Large intestine (tissue), 3 donors: ENCODE measurements around the gene OR10A5. TPM values are rescaled to one million over a fixed set of nuclear protein-coding genes. Genes with fewer than 3 reads are reported as not detected.
"Not testable (repeated sequence)": the region's sequence is repeated elsewhere in the genome, so short reads cannot be mapped to it uniquely, and the experiment has no call there.

Experiments used
- DNase-seq, 2 donors: peaks; one replicate each; pipeline versions ENCODE4 v3.0.0 to v3.0.0-alpha.2; 2013
- H3K27ac ChIP-seq: one replicate; pipeline ENCODE4 v1.5.1; 2013; ENCODE audit warnings: low read length
- H3K27me3 ChIP-seq: 2 replicates; pipeline ENCODE4 v1.6.1; 2013; ENCODE audit warnings: low read length; ENCODE audit not compliant: control insufficient read depth, insufficient read depth
- H3K36me3 ChIP-seq: 2 replicates; pipeline ENCODE4 v1.6.1; 2013; ENCODE audit warnings: low read length; ENCODE audit not compliant: control insufficient read depth, insufficient read depth
- H3K4me1 ChIP-seq: one replicate; pipeline ENCODE4 v1.6.1; 2013; ENCODE audit warnings: low read length; ENCODE audit not compliant: control insufficient read depth, insufficient read depth
- H3K4me3 ChIP-seq: one replicate; pipeline ENCODE4 v1.5.1; 2013; ENCODE audit warnings: low read length
- H3K9me3 ChIP-seq: one replicate; pipeline ENCODE4 v1.6.1; 2013; ENCODE audit warnings: mild to moderate bottlenecking, low read depth, low read length, moderate library complexity; ENCODE audit not compliant: control insufficient read depth
- WGBS: methylation state at CpG from one replicate; pipeline ENCODE4 v1.1.5; 2013; ENCODE audit warnings: low lambda C conversion rate; ENCODE audit not compliant: insufficient coverage; 5-methylcytosine and 5-hydroxymethylcytosine counted together
- polyA plus RNA-seq: library from polyadenylated mRNA; unstranded; fragments of 120-200 nt; gene quantifications from one replicate; pipeline ENCODE4 v1.2.1, GENCODE V29; 2013

Gene OR10A5
- polyA plus RNA-seq, 1 donor: not detected

- Histone ChIP-seq H3K4me3 (no peak overlapping the region), H3K36me3 (no peaks in the 10 kb centered on the region), H3K27ac (no peak overlapping the region), H3K27me3 (no peaks in the 10 kb centered on the region), H3K4me1 (no peaks in the 10 kb centered on the region), H3K9me3 (no peaks in the 10 kb centered on the region)
- DNase-seq: no peak
- WGBS: 100% methylated on average over 1 of the region's 1 CpG
Observed at GRCh38 chr11:6871278-6871677, 25.8 kb downstream of the OR10A5 start.

GRCh38 chr11:6875761-6876160 lies 30.3 kb downstream of the OR10A5 start:
- H3K9me3 ChIP-seq: no peaks in the 10 kb centered on the region
- H3K36me3 ChIP-seq: no peaks in the 10 kb centered on the region
- no peaks in the 10 kb centered on the region for H3K4me1 ChIP-seq
- no peak overlapping the region for H3K27ac ChIP-seq
- DNase-seq: no peak
- no peak overlapping the region for H3K4me3 ChIP-seq
- WGBS: no CpG with 5 or more reads among the region's 2 CpGs
- H3K27me3 ChIP-seq: no peaks in the 10 kb centered on the region

- Histone ChIP-seq H3K27ac (no peak within 1 kb of the TSS), H3K27me3 (no peaks in the 10 kb centered on the region), H3K9me3 (no peaks in the 10 kb centered on the region), H3K4me1 (no peaks in the 10 kb centered on the region), H3K4me3 (no peak within 1 kb of the TSS), H3K36me3 (no peaks in the 10 kb centered on the region)
- no CpG with 5 or more reads among the region's 1 CpG for WGBS
- no peak for DNase-seq
Observed at GRCh38 chr11:6876325-6876724, 30.8 kb downstream of the OR10A5 start, which contains the start of gene OR10A4. TSS of gene OR10A4 (plus strand) at chr11:6876625. CDS start at chr11:6876648, 23 bp downstream.

- H3K27ac ChIP-seq: no peak overlapping the region
- H3K36me3 ChIP-seq: no peaks in the 10 kb centered on the region
- no peaks in the 10 kb centered on the region for H3K4me1 ChIP-seq
- DNase-seq: no peak
- H3K4me3 ChIP-seq: no peak overlapping the region
- no CpG with 5 or more reads among the region's 3 CpGs for WGBS
- H3K27me3 ChIP-seq: no peaks in the 10 kb centered on the region
- H3K9me3 ChIP-seq: no peaks in the 10 kb centered on the region
Observed at GRCh38 chr11:6876914-6877313, 31.4 kb downstream of the OR10A5 start.

GRCh38 chr11:6882751-6883150 lies 37.3 kb downstream of the OR10A5 start:
- no peak for DNase-seq
- no peak overlapping the region for H3K27ac ChIP-seq
- H3K27me3 ChIP-seq: no peaks in the 10 kb centered on the region
- H3K4me3 ChIP-seq: no peak overlapping the region
- H3K9me3 ChIP-seq: no peaks in the 10 kb centered on the region
- no peaks in the 10 kb centered on the region for H3K36me3 ChIP-seq
- H3K4me1 ChIP-seq: no peaks in the 10 kb centered on the region

GRCh38 chr11:6887711-6888110 lies 42.2 kb downstream of the OR10A5 start:
- H3K4me1 ChIP-seq, H3K36me3 ChIP-seq, H3K27ac ChIP-seq, H3K27me3 ChIP-seq, H3K4me3 ChIP-seq, H3K9me3 ChIP-seq, DNase-seq: not testable (repeated sequence)
- WGBS: no CpG with 5 or more reads among the region's 5 CpGs

GRCh38 chr11:6888830-6889229 lies 43.3 kb downstream of the OR10A5 start:
- H3K36me3 ChIP-seq: no peaks in the 10 kb centered on the region
- no peaks in the 10 kb centered on the region for H3K4me1 ChIP-seq
- H3K9me3 ChIP-seq: no peaks in the 10 kb centered on the region
- H3K27me3 ChIP-seq: no peaks in the 10 kb centered on the region
- DNase-seq: no peak
- H3K4me3 ChIP-seq: no peak overlapping the region
- WGBS: 93% methylated on average over 2 of the region's 4 CpGs
- H3K27ac ChIP-seq: no peak overlapping the region

- 88% methylated on average over 1 of the region's 1 CpG for WGBS
- H3K4me1 ChIP-seq: no peaks in the 10 kb centered on the region
- no peak overlapping the region for H3K27ac ChIP-seq
- H3K27me3 ChIP-seq: no peaks in the 10 kb centered on the region
- H3K4me3 ChIP-seq: no peak overlapping the region
- no peaks in the 10 kb centered on the region for H3K9me3 ChIP-seq
- no peak for DNase-seq
- no peaks in the 10 kb centered on the region for H3K36me3 ChIP-seq
Observed at GRCh38 chr11:6889835-6890234, 44.4 kb downstream of the OR10A5 start.

GRCh38 chr11:6892400-6892799 lies 46.9 kb downstream of the OR10A5 start, which contains the start of gene OR2D2:
TSS of gene OR2D2 (minus strand) at chr11:6892500. CDS start at chr11:6892500, 0 bp downstream.
- no peak within 1 kb of the TSS for H3K4me3 ChIP-seq
- no peak within 1 kb of the TSS for H3K27ac ChIP-seq
- H3K36me3 ChIP-seq: no peaks in the 10 kb centered on the region
- no peaks in the 10 kb centered on the region for H3K9me3 ChIP-seq
- no peak for DNase-seq
- H3K27me3 ChIP-seq: no peaks in the 10 kb centered on the region
- no CpG with 5 or more reads among the region's 2 CpGs for WGBS
- no peaks in the 10 kb centered on the region for H3K4me1 ChIP-seq

- no peak overlapping the region for H3K27ac ChIP-seq
- no peaks in the 10 kb centered on the region for H3K36me3 ChIP-seq
- H3K4me1 ChIP-seq: no peaks in the 10 kb centered on the region
- DNase-seq: peak in 1 of 2 donors; percentile 18
- H3K4me3 ChIP-seq: no peak overlapping the region
- H3K9me3 ChIP-seq: no peaks in the 10 kb centered on the region
- H3K27me3 ChIP-seq: no peaks in the 10 kb centered on the region
Observed at GRCh38 chr11:6894097-6894496, 48.6 kb downstream of the OR10A5 start.

GRCh38 chr11:6895010-6895409 lies 49.5 kb downstream of the OR10A5 start:
- Histone ChIP-seq H3K27me3 (no peaks in the 10 kb centered on the region), H3K9me3 (no peaks in the 10 kb centered on the region), H3K4me3 (no peak overlapping the region), H3K36me3 (no peaks in the 10 kb centered on the region), H3K27ac (no peak overlapping the region), H3K4me1 (no peaks in the 10 kb centered on the region)
- DNase-seq: no peak
